B cell (primary cell): Measurements from ENCODE around the gene CCDC97.

ENCODE experiments used
- EZH2 ChIP-seq: IDR thresholded peaks from 2 replicates; pipeline ENCODE4 v1.6.1; 2012; ENCODE audit warnings: borderline replicate concordance, low read depth, mild to moderate bottlenecking, moderate library complexity, low read length; ENCODE audit not compliant: insufficient read depth, poor library complexity, severe bottlenecking
- TF ChIP-seq, protein P1 (sequence below): fragments of 200-600 bp; IDR thresholded peaks from one replicate; pipeline ENCODE4 v1.8.0; 2022; ENCODE audit warnings: antibody characterized with exemption, mild to moderate bottlenecking

GRCh38 chr19:41304706-41305483 lies 5.1 kb upstream of the CCDC97 start:
- TF ChIP-seq, protein P1, sequence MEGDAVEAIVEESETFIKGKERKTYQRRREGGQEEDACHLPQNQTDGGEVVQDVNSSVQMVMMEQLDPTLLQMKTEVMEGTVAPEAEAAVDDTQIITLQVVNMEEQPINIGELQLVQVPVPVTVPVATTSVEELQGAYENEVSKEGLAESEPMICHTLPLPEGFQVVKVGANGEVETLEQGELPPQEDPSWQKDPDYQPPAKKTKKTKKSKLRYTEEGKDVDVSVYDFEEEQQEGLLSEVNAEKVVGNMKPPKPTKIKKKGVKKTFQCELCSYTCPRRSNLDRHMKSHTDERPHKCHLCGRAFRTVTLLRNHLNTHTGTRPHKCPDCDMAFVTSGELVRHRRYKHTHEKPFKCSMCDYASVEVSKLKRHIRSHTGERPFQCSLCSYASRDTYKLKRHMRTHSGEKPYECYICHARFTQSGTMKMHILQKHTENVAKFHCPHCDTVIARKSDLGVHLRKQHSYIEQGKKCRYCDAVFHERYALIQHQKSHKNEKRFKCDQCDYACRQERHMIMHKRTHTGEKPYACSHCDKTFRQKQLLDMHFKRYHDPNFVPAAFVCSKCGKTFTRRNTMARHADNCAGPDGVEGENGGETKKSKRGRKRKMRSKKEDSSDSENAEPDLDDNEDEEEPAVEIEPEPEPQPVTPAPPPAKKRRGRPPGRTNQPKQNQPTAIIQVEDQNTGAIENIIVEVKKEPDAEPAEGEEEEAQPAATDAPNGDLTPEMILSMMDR, result no peak
- no peak for TF ChIP-seq EZH2
